CD14-positive monocyte (primary cell): ENCODE results near the gene GDPD4. TPM values are rescaled to one million over a fixed set of nuclear protein-coding genes. Genes with fewer than 3 reads are reported as not detected.

Experiments used
- DNase-seq, 3 donors: peaks; one replicate each; pipeline ENCODE4 v3.0.0-alpha.2; 2011 to 2022
- H2AFZ ChIP-seq: 2 replicates; pipeline ENCODE4 v1.6.0; 2012; ENCODE audit warnings: mild to moderate bottlenecking, low read depth, low read length, inconsistent platforms; ENCODE audit not compliant: insufficient read depth, poor library complexity, severe bottlenecking
- H3K27ac ChIP-seq, 2 donors: 1 replicate in 1 of 2; 2 replicates in 1 of 2; pipeline ENCODE4 v1.5.1; 2012 to 2013; ENCODE audit warnings: low read length in 2 of 2, control low read depth in 1 of 2, inconsistent platforms in 1 of 2, low read depth in 1 of 2, mild to moderate bottlenecking in 1 of 2
- H3K27me3 ChIP-seq, 2 donors: one replicate each; pipeline versions ENCODE4 v1.6.0 to v1.6.1; 2011 to 2013; ENCODE audit warnings: low read length in 2 of 2; ENCODE audit not compliant: control insufficient read depth in 2 of 2, insufficient read depth in 2 of 2
- H3K36me3 ChIP-seq, 2 donors: replicated peaks in 1 of 2; 1 replicate in 1 of 2; 2 replicates in 1 of 2; pipeline versions ENCODE4 v1.5.1 to v1.6.1; 2012 to 2013; ENCODE audit warnings: low read length in 2 of 2, control low read depth in 1 of 2, inconsistent platforms in 1 of 2, mild to moderate bottlenecking in 1 of 2; ENCODE audit not compliant: insufficient read depth in 2 of 2, control insufficient read depth in 1 of 2
- H3K4me1 ChIP-seq, 2 donors: 1 replicate in 1 of 2; 2 replicates in 1 of 2; pipeline versions ENCODE4 v1.5.1 to v1.6.1; 2012 to 2013; ENCODE audit warnings: low read length in 2 of 2, control low read depth in 1 of 2, inconsistent platforms in 1 of 2, mild to moderate bottlenecking in 1 of 2, moderate library complexity in 1 of 2; ENCODE audit not compliant: insufficient read depth in 2 of 2, control insufficient read depth in 1 of 2
- H3K4me2 ChIP-seq: replicated peaks from 2 replicates; pipeline ENCODE3; 2012; ENCODE audit warnings: low read length, moderate library complexity, mild to moderate bottlenecking; ENCODE audit not compliant: poor library complexity, severe bottlenecking; ENCODE audit errors: extremely low read depth
- H3K4me3 ChIP-seq, 3 experiments: fragments of 200-600 bp in 1 of 3; sonication (generic) in 1 of 3; replicated peaks in 1 of 3; 1 replicate in 2 of 3; 2 replicates in 1 of 3; pipeline ENCODE4 v1.5.1; 2011 to 2013; ENCODE audit warnings: low read length in 3 of 3, mild to moderate bottlenecking in 3 of 3, control low read depth in 2 of 3, low read depth in 2 of 3, inconsistent platforms in 1 of 3, moderate library complexity in 1 of 3
- H3K79me2 ChIP-seq: 2 replicates; pipeline ENCODE4 v1.6.0; 2012; ENCODE audit warnings: mild to moderate bottlenecking, control low read depth, inconsistent platforms, low read length, moderate library complexity; ENCODE audit not compliant: insufficient read depth
- H3K9ac ChIP-seq: 2 replicates; pipeline ENCODE4 v1.6.0; 2017; ENCODE audit warnings: low read length, mild to moderate bottlenecking; ENCODE audit not compliant: insufficient read depth, poor library complexity, severe bottlenecking
- H3K9me3 ChIP-seq, 2 donors: replicated peaks in 1 of 2; 1 replicate in 1 of 2; 2 replicates in 1 of 2; pipeline versions ENCODE4 v1.5.1 to v1.6.1; 2012 to 2013; ENCODE audit warnings: low read length in 2 of 2, control low read depth in 1 of 2; ENCODE audit not compliant: control insufficient read depth in 1 of 2, insufficient read depth in 1 of 2
- H4K20me1 ChIP-seq: 2 replicates; pipeline ENCODE4 v1.6.0; 2012; ENCODE audit warnings: mild to moderate bottlenecking, low read length, control low read depth, moderate library complexity; ENCODE audit not compliant: insufficient read depth
- H3K27ac Mint-ChIP-seq, 7 donors: one replicate each; pipeline ENCODE4 v1.8.0; 2020; ENCODE audit warnings: mild to moderate bottlenecking in 7 of 7, mixed read lengths in 7 of 7, moderate library complexity in 6 of 7, inconsistent platforms in 2 of 7
- H3K27me3 Mint-ChIP-seq, 3 donors: one replicate each; pipeline ENCODE4 v1.8.0; 2021 to 2022; ENCODE audit warnings: low read depth in 3 of 3, mild to moderate bottlenecking in 3 of 3, mixed read lengths in 3 of 3, moderate library complexity in 3 of 3, inconsistent platforms in 1 of 3
- H3K36me3 Mint-ChIP-seq, 2 donors: one replicate each; pipeline ENCODE4 v1.8.0; 2020; ENCODE audit warnings: mixed read lengths in 2 of 2, inconsistent platforms in 1 of 2, mild to moderate bottlenecking in 1 of 2
- H3K4me1 Mint-ChIP-seq: one replicate; pipeline ENCODE4 v1.8.0; 2020; ENCODE audit warnings: mild to moderate bottlenecking, mixed read lengths
- H3K4me3 Mint-ChIP-seq, 2 donors: one replicate each; pipeline ENCODE4 v1.8.0; 2020; ENCODE audit warnings: mild to moderate bottlenecking in 2 of 2, mixed read lengths in 2 of 2, moderate library complexity in 1 of 2
- H3K9me3 Mint-ChIP-seq, 7 donors: one replicate each; pipeline ENCODE4 v1.8.0; 2020 to 2022; ENCODE audit warnings: mixed read lengths in 7 of 7, mild to moderate bottlenecking in 6 of 7, moderate library complexity in 6 of 7, inconsistent platforms in 2 of 7
- CTCF ChIP-seq: fragments of 200-600 bp; IDR thresholded peaks from one replicate; pipeline ENCODE4 v1.8.0; 2022; ENCODE audit warnings: antibody characterized with exemption, mild to moderate bottlenecking
- WGBS: methylation state at CpG from one replicate; pipeline ENCODE4 v1.1.5; 2013; ENCODE audit warnings: missing lambda C conversion rate; ENCODE audit not compliant: insufficient coverage; 5-methylcytosine and 5-hydroxymethylcytosine counted together
- intact Hi-C, 2 donors: fragments of 100-400 bp; cut with micrococcal nuclease; formaldehyde crosslinking; loops; one replicate each; pipeline versions ENCODE4 v1.15.0 to v1.15.1; 2023
- polyA plus RNA-seq, 3 donors: library from polyadenylated mRNA; depleted of rRNA in 1 of 3; unstranded in 2 of 3; stranded (reverse) in 1 of 3; fragments of 300-500 nt in 2 of 3; fragments of >200 nt in 1 of 3; fragmentation: Illumina TruSeq in 2 of 3; gene quantifications; 1 replicate in 2 of 3; 2 replicates in 1 of 3; pipeline ENCODE4 v1.2.3, GENCODE V29; 2012 to 2021

GDPD4 gene
- polyA plus RNA-seq, 3 donors = not detected

GRCh38 chr11:77184136-77184860, 117.2 kb downstream of the GDPD4 start:
- WGBS = over 99% methylated on average over 12 of the region's 15 CpGs
- H3K9me3 Mint-ChIP-seq = no peaks in the 10 kb centered on the region
- peaks cover 23 to 36% of the 10 kb centered on the region in 2 donors for H3K36me3 Mint-ChIP-seq
- no peaks in the 10 kb centered on the region for H4K20me1 ChIP-seq
- peaks cover 0 to 12% of the 10 kb centered on the region in 2 donors for H3K36me3 ChIP-seq
- H3K4me1 ChIP-seq = no peaks in the 10 kb centered on the region
- H3K27ac ChIP-seq = no peak overlapping the region
- no peak overlapping the region for H2AFZ ChIP-seq
- TF ChIP-seq CTCF = no peak
- peaks cover 0 to 8% (median 3%) of the 10 kb centered on the region in 3 donors for H3K27me3 Mint-ChIP-seq
- H3K4me2 ChIP-seq = no peak overlapping the region
- H3K79me2 ChIP-seq = no peaks in the 10 kb centered on the region
- H3K9me3 ChIP-seq = no peaks in the 10 kb centered on the region
- no peak overlapping the region for H3K9ac ChIP-seq
- H3K4me3 ChIP-seq = no peak overlapping the region
- no peaks in the 10 kb centered on the region for H3K27me3 ChIP-seq
- H3K4me1 Mint-ChIP-seq = peaks cover 4% of the 10 kb centered on the region
- H3K4me3 Mint-ChIP-seq = no peak overlapping the region
- DNase-seq = no peak
- H3K27ac Mint-ChIP-seq = no peak overlapping the region
- intact Hi-C loops = no loop called here

GRCh38 chr11:77183431-77183984, 118.0 kb downstream of the GDPD4 start:
- no peak overlapping the region for H3K4me3 Mint-ChIP-seq
- no peaks in the 10 kb centered on the region for H3K4me1 ChIP-seq
- peaks cover 0 to 13% of the 10 kb centered on the region in 2 donors for H3K36me3 ChIP-seq
- H3K4me2 ChIP-seq = no peak overlapping the region
- H3K27me3 Mint-ChIP-seq = peaks cover 0 to 8% (median 3%) of the 10 kb centered on the region in 3 donors
- intact Hi-C loops = no loop called here
- no peaks in the 10 kb centered on the region for H3K27me3 ChIP-seq
- H3K27ac Mint-ChIP-seq = no peak overlapping the region
- peaks cover 24 to 38% of the 10 kb centered on the region in 2 donors for H3K36me3 Mint-ChIP-seq
- no peaks in the 10 kb centered on the region for H3K79me2 ChIP-seq
- DNase-seq = no peak
- H4K20me1 ChIP-seq = no peaks in the 10 kb centered on the region
- no peak overlapping the region for H3K4me3 ChIP-seq
- H3K9me3 ChIP-seq = no peaks in the 10 kb centered on the region
- 100% methylated on average over 2 of the region's 4 CpGs for WGBS
- H3K9me3 Mint-ChIP-seq = no peaks in the 10 kb centered on the region
- H3K9ac ChIP-seq = no peak overlapping the region
- H3K4me1 Mint-ChIP-seq = peaks cover 4% of the 10 kb centered on the region
- H3K27ac ChIP-seq = no peak overlapping the region
- H2AFZ ChIP-seq = no peak overlapping the region
- no peak for TF ChIP-seq CTCF
